SU-DHL-6 (cell line): ENCODE results near the gene ZNF292.

ENCODE experiments used
- H2AFZ ChIP-seq: fragments of 200-600 bp; sonication (generic); 2 replicates; pipeline ENCODE4 v1.6.1; 2014; ENCODE audit warnings: low read depth, mild to moderate bottlenecking, moderate library complexity, mixed read lengths, antibody characterized with exemption, low read length; ENCODE audit not compliant: severe bottlenecking
- H3F3A ChIP-seq: fragments of 200-600 bp; shearing (Covaris generic); 2 replicates; pipeline ENCODE4 v1.6.0; 2016; ENCODE audit warnings: antibody characterized with exemption, mild to moderate bottlenecking; ENCODE audit not compliant: insufficient read depth
- H3K27ac ChIP-seq: fragments of 200-600 bp; sonication (generic); 2 replicates; pipeline ENCODE4 v1.5.1; 2016; ENCODE audit warnings: low read depth, mild to moderate bottlenecking, low read length, moderate library complexity, mixed read lengths
- H3K27me3 ChIP-seq: fragments of 200-600 bp; sonication (generic), shearing (Covaris generic); 2 replicates; pipeline ENCODE4 v1.6.0; 2014; ENCODE audit warnings: mild to moderate bottlenecking, low read length
- H3K36me3 ChIP-seq: fragments of 200-600 bp; sonication (generic); 2 replicates; pipeline ENCODE4 v1.6.1; 2014; ENCODE audit warnings: mild to moderate bottlenecking, low read length, mixed read lengths
- H3K4me2 ChIP-seq: fragments of 300-600, 200-600 bp; shearing (Covaris generic), sonication (generic); 2 replicates; pipeline ENCODE4 v1.6.0; 2014; ENCODE audit warnings: low read length, low read depth, mild to moderate bottlenecking; ENCODE audit not compliant: poor library complexity, severe bottlenecking
- H3K4me3 ChIP-seq: fragments of 200-600 bp; sonication (generic); 2 replicates; pipeline ENCODE4 v1.5.1; 2014; ENCODE audit warnings: antibody characterized with exemption, low read length, mild to moderate bottlenecking, mixed read lengths; ENCODE audit not compliant: insufficient read depth, poor library complexity, severe bottlenecking
- H3K79me2 ChIP-seq: fragments of 200-600 bp; sonication (generic); 2 replicates; pipeline ENCODE4 v1.6.1; 2014; ENCODE audit warnings: mild to moderate bottlenecking, low read length, moderate library complexity; ENCODE audit not compliant: insufficient read depth
- H3K9ac ChIP-seq: fragments of 200-600 bp; sonication (generic); 2 replicates; pipeline ENCODE4 v1.7.0; 2014; ENCODE audit warnings: mild to moderate bottlenecking, low read length
- H3K9me2 ChIP-seq: fragments of 200-600 bp; sonication (generic); replicated peaks from 2 replicates; pipeline ENCODE4 v1.6.1; 2014; ENCODE audit warnings: low read length; ENCODE audit not compliant: insufficient read depth
- H3K9me3 ChIP-seq: fragments of 200-600 bp; sonication (generic); 2 replicates; pipeline ENCODE4 v1.6.1; 2014; ENCODE audit warnings: low read length, mixed read lengths; ENCODE audit not compliant: insufficient read depth
- H4K20me1 ChIP-seq: fragments of 200-600 bp; sonication (generic); 2 replicates; pipeline ENCODE4 v1.6.1; 2014; ENCODE audit warnings: low read depth, mild to moderate bottlenecking, antibody characterized with exemption, low read length, moderate library complexity, mixed read lengths
- EZH2phosphoT487 ChIP-seq: fragments of 200-600 bp; sonication (generic), shearing (Covaris generic); conservative IDR thresholded peaks from 2 replicates; pipeline ENCODE4 v1.6.1; 2018; ENCODE audit warnings: mild to moderate bottlenecking, antibody characterized with exemption, low read length, moderate library complexity, mixed read lengths
- TF ChIP-seq, protein P1 (sequence below): fragments of 200-600 bp; sonication (generic); IDR thresholded peaks from one replicate; pipeline ENCODE4 v1.5.1; 2017; ENCODE audit warnings: antibody characterized with exemption, mild to moderate bottlenecking, low read length, moderate library complexity; ENCODE audit not compliant: insufficient read depth, poor library complexity, severe bottlenecking

The ZNF292 gene

DNA sequence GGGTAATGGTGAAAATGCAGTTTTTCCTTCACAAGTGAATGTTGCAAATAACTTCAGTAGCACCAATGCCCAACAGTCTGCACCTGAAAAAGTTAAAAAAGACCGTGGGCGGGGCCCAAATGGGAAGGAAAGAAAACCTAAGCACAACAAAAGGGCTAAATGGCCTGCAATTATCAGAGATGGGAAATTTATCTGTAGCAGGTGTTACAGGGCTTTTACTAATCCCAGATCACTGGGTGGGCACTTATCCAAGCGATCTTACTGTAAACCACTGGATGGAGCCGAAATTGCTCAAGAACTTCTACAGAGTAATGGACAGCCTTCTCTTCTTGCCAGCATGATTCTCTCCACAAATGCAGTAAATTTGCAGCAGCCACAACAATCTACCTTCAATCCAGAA is 102.2 kb downstream of the ZNF292 start:
- Histone ChIP-seq H3K36me3 (peaks cover 46% of the 10 kb centered on the region), H3K27ac (no peak overlapping the region), H3K9ac (no peak overlapping the region), H3K9me3 (no peaks in the 10 kb centered on the region), H3K9me2 (no peaks in the 10 kb centered on the region), H2AFZ (no peak overlapping the region), H3K27me3 (no peaks in the 10 kb centered on the region), H4K20me1 (0 out of 2 replicates have a peak, but pooled peaks cover 4% of the 10 kb centered on the region), H3K4me3 (no peak overlapping the region), H3F3A (no peaks in the 10 kb centered on the region), H3K4me2 (no peak overlapping the region), H3K79me2 (no peaks in the 10 kb centered on the region)
- TF ChIP-seq, protein P1, sequence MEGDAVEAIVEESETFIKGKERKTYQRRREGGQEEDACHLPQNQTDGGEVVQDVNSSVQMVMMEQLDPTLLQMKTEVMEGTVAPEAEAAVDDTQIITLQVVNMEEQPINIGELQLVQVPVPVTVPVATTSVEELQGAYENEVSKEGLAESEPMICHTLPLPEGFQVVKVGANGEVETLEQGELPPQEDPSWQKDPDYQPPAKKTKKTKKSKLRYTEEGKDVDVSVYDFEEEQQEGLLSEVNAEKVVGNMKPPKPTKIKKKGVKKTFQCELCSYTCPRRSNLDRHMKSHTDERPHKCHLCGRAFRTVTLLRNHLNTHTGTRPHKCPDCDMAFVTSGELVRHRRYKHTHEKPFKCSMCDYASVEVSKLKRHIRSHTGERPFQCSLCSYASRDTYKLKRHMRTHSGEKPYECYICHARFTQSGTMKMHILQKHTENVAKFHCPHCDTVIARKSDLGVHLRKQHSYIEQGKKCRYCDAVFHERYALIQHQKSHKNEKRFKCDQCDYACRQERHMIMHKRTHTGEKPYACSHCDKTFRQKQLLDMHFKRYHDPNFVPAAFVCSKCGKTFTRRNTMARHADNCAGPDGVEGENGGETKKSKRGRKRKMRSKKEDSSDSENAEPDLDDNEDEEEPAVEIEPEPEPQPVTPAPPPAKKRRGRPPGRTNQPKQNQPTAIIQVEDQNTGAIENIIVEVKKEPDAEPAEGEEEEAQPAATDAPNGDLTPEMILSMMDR = no peak
- no peak for TF ChIP-seq EZH2phosphoT487

DNA sequence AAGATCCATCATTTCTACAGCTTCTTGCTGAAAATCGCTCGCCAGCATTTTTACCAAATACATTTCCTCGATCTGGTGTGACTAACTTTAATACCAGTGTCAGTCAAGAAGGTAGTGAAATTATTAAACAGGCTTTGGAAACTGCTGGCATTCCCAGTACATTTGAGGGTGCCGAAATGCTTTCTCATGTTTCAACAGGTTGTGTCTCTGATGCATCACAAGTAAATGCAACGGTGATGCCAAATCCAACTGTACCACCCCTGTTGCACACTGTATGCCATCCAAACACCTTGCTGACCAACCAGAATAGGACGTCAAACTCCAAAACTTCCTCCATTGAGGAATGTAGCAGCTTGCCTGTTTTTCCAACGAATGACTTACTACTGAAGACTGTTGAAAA is 102.6 kb downstream of the ZNF292 start:
- Histone ChIP-seq H3K36me3 (peaks cover 46% of the 10 kb centered on the region), H3K9me3 (no peaks in the 10 kb centered on the region), H3K27ac (no peak overlapping the region), H3F3A (no peaks in the 10 kb centered on the region), H3K4me3 (no peak overlapping the region), H3K27me3 (no peaks in the 10 kb centered on the region), H2AFZ (no peak overlapping the region), H3K4me2 (no peak overlapping the region), H3K9ac (no peak overlapping the region), H4K20me1 (0 out of 2 replicates have a peak, but pooled peaks cover 8% of the 10 kb centered on the region), H3K79me2 (no peaks in the 10 kb centered on the region), H3K9me2 (no peaks in the 10 kb centered on the region)
- TF ChIP-seq EZH2phosphoT487 = no peak
- TF ChIP-seq, protein P1 = no peak

DNA sequence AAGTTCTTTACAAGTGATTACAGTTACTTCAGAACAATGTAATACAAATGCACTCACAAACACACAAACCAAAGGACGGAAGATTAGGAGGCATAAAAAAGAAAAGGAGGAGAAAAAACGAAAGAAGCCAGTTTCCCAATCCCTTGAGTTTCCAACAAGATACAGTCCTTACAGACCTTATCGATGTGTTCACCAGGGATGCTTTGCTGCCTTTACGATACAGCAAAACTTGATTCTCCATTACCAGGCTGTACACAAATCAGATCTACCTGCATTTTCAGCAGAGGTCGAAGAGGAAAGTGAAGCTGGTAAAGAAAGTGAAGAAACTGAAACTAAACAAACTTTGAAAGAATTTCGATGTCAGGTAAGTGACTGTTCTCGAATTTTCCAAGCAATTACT is 104.4 kb downstream of the ZNF292 start:
- Histone ChIP-seq H3K4me3 (no peak overlapping the region), H3K36me3 (peaks cover 33% of the 10 kb centered on the region), H2AFZ (no peak overlapping the region), H3K9ac (no peak overlapping the region), H3F3A (no peaks in the 10 kb centered on the region), H3K27me3 (no peaks in the 10 kb centered on the region), H4K20me1 (0 out of 2 replicates have a peak, but pooled peaks cover 8% of the 10 kb centered on the region), H3K4me2 (no peak overlapping the region), H3K79me2 (no peaks in the 10 kb centered on the region), H3K27ac (no peak overlapping the region), H3K9me2 (no peaks in the 10 kb centered on the region), H3K9me3 (no peaks in the 10 kb centered on the region)
- TF ChIP-seq EZH2phosphoT487 = no peak
- TF ChIP-seq, protein P1 = no peak

DNA sequence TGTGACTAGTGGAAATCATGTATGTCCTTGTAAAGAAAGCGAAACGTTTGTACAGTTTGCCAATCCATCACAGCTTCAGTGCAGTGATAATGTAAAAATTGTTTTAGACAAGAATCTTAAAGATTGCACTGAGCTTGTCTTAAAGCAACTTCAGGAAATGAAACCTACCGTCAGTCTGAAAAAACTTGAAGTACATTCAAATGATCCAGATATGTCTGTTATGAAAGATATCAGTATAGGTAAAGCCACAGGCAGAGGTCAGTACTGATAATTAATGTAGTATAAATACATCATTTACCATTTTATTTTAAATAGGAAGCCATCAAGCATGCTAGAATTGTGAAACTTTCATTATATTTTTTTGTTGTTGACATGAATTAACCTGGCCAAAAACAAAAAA is 106.2 kb downstream of the ZNF292 start:
- Histone ChIP-seq H3K36me3 (peaks cover 18% of the 10 kb centered on the region), H3K27me3 (no peaks in the 10 kb centered on the region), H3F3A (peaks cover 3% of the 10 kb centered on the region; the same call in 1 of the 2 replicates), H3K27ac (no peak overlapping the region), H3K9me2 (no peaks in the 10 kb centered on the region), H4K20me1 (0 out of 2 replicates have a peak, but pooled peaks cover 8% of the 10 kb centered on the region), H3K4me3 (no peak overlapping the region), H3K9me3 (no peaks in the 10 kb centered on the region), H2AFZ (no peak overlapping the region), H3K79me2 (no peaks in the 10 kb centered on the region), H3K4me2 (no peak overlapping the region), H3K9ac (no peak overlapping the region)
- TF ChIP-seq EZH2phosphoT487 = no peak
- TF ChIP-seq, protein P1 = no peak
